ENCODE data around the gene MPRIP.

MPRIP gene

DNA sequence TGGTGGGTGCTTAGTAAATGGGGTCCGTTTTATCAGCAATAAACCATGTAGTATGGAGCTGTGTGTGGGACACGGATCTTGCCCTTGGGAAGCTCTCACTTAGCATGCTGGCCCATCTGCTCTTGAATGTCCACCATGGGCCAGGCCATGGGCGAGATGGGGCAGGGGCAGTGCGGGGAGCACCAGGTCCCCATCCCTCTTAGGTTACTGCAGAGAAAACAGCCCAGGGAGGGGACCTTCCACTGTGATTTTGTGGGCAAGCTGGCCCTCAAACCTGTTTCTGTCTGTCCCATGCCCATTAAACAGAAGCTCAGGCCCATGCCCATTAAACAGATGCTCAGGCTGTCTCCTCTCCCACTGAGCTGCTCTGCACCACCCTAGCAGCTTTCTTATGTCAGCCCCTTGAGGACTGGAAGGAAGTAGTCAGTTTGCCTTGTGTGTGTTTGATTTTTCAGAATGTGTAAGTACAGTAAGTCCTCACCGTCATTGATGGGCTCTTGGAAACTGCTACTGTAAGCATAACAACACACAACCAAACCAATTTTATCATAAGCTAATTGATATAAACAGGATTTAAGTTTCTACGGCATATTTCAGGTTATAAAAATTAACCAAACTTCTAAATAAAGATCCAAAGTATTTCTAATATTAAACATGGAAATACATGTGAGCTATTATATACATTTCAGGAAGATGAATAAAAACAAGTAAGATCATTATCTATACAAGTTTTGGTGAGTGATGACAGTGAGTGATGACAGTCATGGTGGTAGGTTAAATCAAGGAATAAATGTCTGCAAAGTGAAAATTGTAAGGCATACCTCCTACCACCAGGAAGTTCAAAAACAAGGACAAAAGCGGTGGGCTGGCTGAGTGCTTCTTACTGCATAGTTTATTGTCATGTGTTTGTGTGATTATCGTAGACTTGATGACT, 11.5 kb downstream of the MPRIP start:
- DNase-seq = no peak

DNA sequence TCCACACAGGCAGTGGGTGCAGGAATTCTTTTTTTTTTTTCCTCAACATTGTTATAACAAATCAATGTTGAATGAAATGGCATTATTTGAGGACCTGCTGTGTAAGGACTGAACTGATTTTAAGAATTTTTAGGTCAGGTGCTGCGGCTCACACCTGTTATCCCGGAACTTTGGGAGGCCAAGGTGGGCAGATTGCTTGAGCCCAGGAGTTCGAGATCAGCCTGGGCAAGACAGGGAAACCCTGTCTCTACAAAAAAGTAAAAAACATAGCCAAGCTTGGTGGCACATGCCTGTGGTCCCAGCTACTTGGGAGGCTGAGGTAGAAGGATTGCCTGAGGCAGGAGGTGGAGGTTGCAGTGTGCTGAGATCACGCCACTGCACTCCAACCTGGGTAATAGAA, 12.4 kb downstream of the MPRIP start:
- DNase-seq = no peak

DNA sequence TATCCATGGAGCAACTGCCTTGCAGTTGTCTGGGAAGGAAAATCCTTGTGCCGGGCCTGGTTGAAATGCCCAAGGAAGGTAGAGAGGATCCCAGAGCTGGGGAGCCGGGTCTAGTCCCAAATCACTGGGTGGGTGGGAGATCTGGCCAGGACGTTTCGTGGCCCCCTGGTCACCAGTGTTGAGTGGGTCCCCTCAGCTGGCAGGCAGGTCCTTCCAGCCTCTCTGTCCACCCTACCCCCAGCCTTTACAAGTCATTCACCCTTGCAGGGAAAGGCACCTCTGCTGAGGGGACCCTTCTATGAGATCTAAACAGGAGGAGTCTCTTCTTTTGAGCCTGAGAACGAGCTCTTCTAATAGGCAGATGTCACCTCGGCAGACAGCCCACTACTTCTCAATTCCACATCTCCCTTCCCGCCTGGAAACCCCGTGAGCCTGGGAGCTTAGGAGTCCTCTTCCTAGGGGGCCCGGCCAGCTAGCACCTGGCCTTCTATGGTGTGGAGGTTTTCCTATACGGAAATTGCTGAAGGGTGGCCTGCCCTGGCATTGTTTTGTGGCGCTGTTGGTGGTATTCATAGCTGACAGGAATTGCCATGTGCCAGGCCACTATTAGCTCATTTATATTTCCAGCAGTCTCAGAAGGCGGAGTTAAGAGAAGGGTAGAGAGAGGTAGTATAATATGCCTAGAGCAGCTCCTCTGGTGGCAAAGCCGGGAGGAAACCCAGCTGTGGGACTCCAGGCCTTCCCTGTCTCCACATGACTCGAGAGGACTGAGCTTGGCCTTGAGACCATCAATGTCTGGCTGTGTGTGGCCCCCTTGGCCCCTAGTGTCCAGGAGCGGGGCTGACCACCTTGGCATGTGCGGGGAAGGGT, 13.3 kb downstream of the MPRIP start:
- DNase-seq = no peak

- no peak for DNase-seq
Measured at GRCh38 chr17:17056156-17056539, 13.9 kb downstream of the MPRIP start.

- DNase-seq = no peak
Measured at GRCh38 chr17:17057057-17057551, 14.8 kb downstream of the MPRIP start.

GRCh38 chr17:17058304-17058703, 16.0 kb downstream of the MPRIP start:
- no peak for DNase-seq

DNA sequence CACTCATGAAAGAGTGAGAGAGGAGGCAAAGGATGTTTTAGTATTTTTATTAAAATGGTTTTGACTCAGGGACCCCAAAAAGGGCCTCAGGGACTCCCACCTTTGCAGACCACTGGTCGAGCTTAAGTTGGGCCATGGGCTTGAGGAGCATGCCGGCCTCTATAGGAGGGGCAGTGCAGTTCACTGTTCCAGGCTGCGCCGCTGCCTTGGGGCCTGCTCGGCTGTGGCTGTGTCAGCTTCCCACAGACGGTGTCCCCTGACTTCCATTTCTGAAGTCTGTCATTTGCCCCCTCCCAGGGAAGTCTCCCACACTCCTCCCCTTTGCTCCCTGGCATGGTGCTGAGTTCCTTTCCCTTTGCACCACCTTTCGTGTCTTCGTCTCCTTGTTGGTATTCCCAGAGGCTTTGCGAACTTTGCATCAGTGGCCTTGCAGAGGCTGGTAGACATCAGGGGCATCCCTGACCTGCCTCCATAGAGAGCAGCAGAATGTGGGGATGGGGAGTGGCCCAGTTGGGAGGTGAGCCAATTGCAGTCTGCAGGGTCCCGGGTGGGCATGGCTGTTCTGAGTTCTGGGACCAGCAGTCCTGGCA, 17.1 kb downstream of the MPRIP start:
- DNase-seq = no peak

DNA sequence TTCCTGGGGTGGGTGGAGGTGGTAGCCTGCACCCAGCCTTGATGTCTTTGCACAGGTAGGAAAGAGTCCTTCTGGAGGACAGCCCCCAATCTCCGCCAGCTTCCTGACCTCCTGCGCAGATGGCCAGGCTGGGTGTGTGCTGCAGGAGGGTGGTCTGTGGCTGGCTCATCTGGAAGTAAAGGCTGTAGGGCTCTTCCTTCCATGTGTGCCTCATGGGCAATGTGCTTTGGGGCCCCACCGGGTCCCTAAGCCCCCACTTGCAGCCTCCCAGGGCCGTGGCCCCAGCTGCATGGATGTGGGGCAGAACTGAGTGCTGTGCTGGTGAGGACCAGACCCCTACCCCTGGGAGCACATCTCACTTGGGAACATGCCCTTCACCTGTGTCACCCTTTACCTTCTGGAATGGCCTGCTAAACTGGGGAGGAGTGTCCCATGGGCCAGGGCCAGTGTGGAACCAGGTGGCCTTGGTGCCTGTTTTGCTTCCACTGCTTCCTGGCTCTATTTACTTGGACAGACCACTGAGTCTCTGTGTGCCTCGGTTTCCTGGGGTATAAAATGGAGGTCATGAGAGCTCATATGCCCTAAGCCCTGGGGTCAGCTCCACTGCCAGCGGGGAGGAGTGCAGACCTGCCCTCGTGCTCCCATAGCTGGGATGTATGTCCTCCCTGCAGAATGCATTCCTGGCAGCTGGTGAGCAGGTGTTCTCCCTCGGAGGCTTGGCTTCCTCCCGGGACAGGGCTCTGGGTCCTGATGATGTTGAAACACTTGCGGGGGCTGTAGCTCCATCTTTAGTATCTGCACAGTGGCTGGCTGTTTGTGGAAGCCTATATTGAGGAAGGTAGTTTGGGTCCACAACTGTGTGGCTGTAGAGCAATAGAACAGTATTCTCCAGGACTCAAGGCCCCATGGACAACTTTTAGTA, 18.0 kb downstream of the MPRIP start:
- DNase-seq = no peak

DNA sequence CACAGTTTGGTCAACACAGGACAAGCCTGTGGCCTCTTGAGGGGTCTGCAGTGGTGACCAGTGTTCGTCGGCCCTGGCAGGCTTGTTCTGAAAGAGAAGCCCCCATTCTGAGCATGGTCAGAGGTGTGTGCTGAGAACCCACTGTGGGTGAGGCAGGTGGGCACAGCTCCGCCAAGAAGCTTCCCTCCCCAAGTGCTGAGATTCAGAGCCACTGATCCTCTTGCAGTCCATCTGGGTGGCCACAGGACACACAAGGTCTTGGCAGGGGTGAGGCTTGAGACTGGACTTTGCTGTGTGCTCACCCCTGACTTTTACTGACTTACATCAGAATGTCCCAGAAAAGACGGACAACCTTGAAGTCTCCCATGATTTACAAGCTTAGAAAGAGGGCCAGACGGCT, 18.7 kb downstream of the MPRIP start:
- no peak for DNase-seq

DNA sequence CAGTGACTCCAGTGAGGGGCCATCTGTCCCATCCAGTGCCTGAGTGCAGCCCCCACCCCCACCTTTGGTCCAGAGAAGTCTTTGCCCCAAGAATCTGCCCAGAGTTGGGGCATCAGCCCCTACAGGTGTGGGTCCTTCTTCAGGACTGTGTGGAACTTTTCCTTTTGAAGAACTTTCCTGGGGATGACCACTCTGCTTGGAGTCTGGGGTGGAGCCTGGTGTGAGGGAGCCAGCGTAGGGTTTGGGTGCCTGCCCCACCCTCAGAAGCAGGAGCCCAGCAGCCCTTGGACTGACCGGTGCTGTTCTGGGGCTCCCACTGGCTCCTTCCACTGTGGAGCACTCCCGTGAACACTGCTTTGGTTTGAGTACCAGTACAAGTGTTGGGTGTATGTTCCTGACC, 19.3 kb downstream of the MPRIP start:
- no peak for DNase-seq

DNA sequence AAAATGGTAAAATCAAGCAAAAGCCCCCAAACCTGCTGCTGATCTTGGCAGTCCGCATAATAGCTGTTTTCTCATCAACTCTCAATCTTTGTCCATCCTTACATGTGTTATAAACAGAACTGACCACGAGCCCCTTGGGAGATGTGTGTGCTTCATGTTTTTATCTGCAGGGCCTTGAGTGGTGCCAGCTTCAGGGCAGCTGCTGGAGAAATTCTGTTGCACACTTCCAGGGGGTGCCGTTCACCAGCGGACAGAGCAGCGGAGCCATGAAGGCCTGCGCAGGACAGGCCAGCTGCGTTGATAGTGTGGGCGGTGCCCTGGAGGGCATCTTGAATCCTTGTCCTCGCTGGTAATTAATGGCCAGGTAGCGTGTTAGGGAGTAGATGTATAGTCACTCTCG, 20.1 kb downstream of the MPRIP start:
- no peak for DNase-seq

- no peak for DNase-seq
Measured at GRCh38 chr17:17062866-17063265, 20.6 kb downstream of the MPRIP start.

DNA sequence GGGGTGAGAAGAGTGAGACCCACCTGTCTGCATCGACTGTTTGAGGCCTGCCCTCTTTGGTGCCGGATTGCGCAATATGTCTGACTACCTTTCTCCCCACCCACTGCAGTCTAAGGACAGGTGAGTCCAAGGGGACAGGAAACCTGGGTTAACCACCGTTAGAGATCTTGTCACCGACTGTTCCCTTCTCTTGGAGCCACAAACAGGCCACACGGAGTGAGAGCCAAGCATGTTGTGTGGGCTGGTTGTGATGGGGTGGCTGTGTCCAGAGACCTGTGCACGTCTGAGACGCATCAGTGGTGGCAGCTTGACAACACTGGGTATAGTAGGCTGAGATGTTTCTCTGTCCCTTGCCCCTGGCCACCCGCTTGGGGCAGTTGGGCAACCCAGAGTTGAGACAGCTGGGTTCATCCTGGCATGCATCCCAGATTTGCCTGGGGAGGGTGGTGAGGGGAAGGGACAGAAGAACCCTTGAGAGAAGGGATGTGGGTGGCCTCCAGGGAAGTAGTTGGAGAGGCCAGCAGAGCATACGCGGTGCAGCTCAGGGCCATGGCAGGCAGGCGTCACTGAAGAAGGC, 21.4 kb downstream of the MPRIP start:
- no peak for DNase-seq

GRCh38 chr17:17064322-17064721, 22.1 kb downstream of the MPRIP start:
- no peak for DNase-seq

DNA sequence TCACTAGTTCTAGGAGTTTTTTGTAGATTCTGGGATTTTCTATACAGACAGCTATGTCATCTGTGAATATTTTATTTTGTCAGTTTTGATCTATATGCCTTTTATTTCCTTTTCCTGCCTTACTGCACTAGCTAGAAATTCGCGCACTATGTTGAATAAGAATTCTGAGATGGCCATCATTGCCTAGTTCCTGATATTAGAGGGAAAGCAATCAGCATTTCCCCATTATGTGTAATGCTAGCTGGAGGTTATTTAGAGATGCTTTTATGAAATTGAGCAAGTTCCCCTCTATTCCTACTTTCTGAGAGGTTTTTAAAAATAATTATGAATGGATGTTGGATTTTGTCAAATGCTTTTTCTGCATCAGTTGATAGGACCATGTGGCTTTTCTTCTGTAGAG, 23.8 kb downstream of the MPRIP start:
- DNase-seq = no peak

GRCh38 chr17:17067257-17067656, 25.0 kb downstream of the MPRIP start:
- DNase-seq = no peak

GRCh38 chr17:17069849-17070248, 27.6 kb downstream of the MPRIP start:
- no peak for DNase-seq

DNA sequence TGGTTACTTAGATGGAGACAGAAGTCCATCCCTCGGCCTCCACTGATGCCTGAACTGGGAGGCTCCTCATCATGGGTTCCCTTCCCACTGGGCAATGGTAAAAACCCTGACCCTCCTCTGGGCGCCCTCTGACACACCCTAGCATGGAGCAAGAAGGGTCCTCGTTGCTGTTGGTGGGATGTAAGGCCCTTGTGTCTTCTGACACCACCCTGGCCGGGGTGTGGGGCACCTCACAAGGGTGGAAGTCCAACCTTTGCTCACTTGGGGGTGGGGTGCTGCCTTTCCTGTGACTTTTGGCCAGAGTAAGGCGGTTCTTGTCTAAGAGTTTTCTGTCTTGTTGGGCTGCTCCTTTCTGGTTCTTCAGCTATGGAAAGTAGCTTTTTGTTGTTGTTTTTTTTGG, 28.7 kb downstream of the MPRIP start:
- DNase-seq = no peak

GRCh38 chr17:17071531-17072360, 29.5 kb downstream of the MPRIP start:
- no peak for DNase-seq

GRCh38 chr17:17072546-17072945, 30.3 kb downstream of the MPRIP start:
- no peak for DNase-seq

DNA sequence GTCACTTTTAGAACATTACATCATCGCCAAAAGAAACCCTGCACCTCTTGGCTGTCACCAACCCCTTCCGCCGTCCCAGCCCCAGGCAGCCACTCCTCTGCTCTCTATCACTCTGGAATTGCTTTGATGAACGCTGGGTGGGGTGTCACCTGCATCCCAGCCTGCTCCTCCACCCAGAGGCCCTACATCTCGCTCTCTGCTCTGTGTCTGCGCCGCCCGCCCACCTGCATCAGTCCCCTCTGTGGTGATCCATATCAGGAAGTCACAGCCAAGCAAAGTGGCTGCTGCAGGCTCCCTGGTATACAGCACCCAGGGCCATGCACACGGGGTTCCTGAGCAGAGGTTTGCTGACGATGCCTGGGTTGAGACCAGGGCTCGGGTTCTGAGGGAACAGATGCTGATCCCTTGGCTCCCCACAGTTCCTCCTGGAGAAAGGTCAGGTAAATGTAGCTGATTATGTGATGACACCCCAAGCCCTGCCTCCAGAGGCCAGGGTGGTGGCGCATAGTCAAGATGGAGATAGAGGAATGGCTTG, 30.8 kb downstream of the MPRIP start:
- DNase-seq = no peak
